ENCODE results near the gene CARF. TPM values are rescaled to one million over a fixed set of nuclear protein-coding genes. Genes with fewer than 3 reads are reported as not detected.
A peak's percentile ranks its signal among the peaks of the same experiment; 100 is the strongest.

Gene CARF
- total and polyA plus RNA-seq, 2 of the 13 experiments (the other 11 are each of a cell fraction or from before 2014, with no cell fraction given), result 3.0 to 5.4 TPM

GRCh38 chr2:202911512-202912341 lies at the start of gene CARF, which contains the start of gene WDR12 (continued):
- TF ChIP-seq ZNF362 (CRISPR knock-in tag; IDR thresholded peaks at IDR 0.05; ENCODE audit: borderline replicate concordance) (peak; percentile 71; the same call in 1 of the 2 replicates), ZNF761 (CRISPR knock-in tag; conservative IDR thresholded peaks at IDR 0.05) (no peak), POLR2A (IDR thresholded peaks at IDR 0.05; ENCODE audit: insufficient read depth in 1 of 2, low read depth in 2 of 2, low read length in 2 of 2) (peak; percentile 99), JUNB (CRISPR knock-in tag; IDR thresholded peaks at IDR 0.05; ENCODE audit: borderline replicate concordance) (no peak), ZNF839 (CRISPR knock-in tag; IDR thresholded peaks at IDR 0.05; ENCODE audit: borderline replicate concordance) (no peak; the same call in 1 of the 2 replicates), HNRNPUL1 (IDR thresholded peaks at IDR 0.05; ENCODE audit: low read depth, low read length) (no peak), ZMAT3 (CRISPR knock-in tag; conservative IDR thresholded peaks at IDR 0.05) (peak; percentile 78; the same call in 1 of the 2 replicates), MAFG (CRISPR knock-in tag; IDR thresholded peaks at IDR 0.05) (no peak), CSRNP1 (CRISPR knock-in tag; IDR thresholded peaks at IDR 0.05) (no peak; the same call in 1 of the 2 replicates), RFXAP (CRISPR knock-in tag; IDR thresholded peaks at IDR 0.05; ENCODE audit: borderline replicate concordance) (no peak), RFX5 (IDR thresholded peaks at IDR 0.05; ENCODE audit: low read depth, low read length) (0 out of 2 replicates have a peak, but pooled peaks have one; percentile 25), ZNF776 (CRISPR knock-in tag; IDR thresholded peaks at IDR 0.05) (no peak), RFXANK (CRISPR knock-in tag; IDR thresholded peaks at IDR 0.05) (no peak), THAP9 (CRISPR knock-in tag; IDR thresholded peaks at IDR 0.05; ENCODE audit: borderline replicate concordance) (peak; percentile 65; the same call in 1 of the 2 replicates), PAX8 (CRISPR knock-in tag; IDR thresholded peaks at IDR 0.05; ENCODE audit: borderline replicate concordance) (0 out of 2 replicates have a peak, but pooled peaks have one; percentile 55), ZNF7 (CRISPR knock-in tag; IDR thresholded peaks at IDR 0.05) (no peak), ELF4 (CRISPR knock-in tag; IDR thresholded peaks at IDR 0.05; ENCODE audit: borderline replicate concordance) (peak; percentile 83; the same call in 1 of the 2 replicates), KLF9 (CRISPR knock-in tag; IDR thresholded peaks at IDR 0.05; ENCODE audit: low read depth) (0 out of 2 replicates have a peak, but pooled peaks have one; percentile 20), SAFB2 (CRISPR knock-in tag; IDR thresholded peaks at IDR 0.05; ENCODE audit: borderline replicate concordance, low read depth) (peak; percentile 69; the same call in 1 of the 2 replicates), ZNF224 (CRISPR knock-in tag; IDR thresholded peaks at IDR 0.05) (no peak), USF2 (IDR thresholded peaks at IDR 0.05; ENCODE audit: low read depth, low read length) (no peak), USF2 (CRISPR knock-in tag; IDR thresholded peaks at IDR 0.05; ENCODE audit: borderline replicate concordance) (no peak)

Measured in HepG2 (cell line).